ENCODE data around the gene GIPC1.
A peak's percentile ranks its signal among the peaks of the same experiment; 100 is the strongest.

Gene GIPC1

DNA sequence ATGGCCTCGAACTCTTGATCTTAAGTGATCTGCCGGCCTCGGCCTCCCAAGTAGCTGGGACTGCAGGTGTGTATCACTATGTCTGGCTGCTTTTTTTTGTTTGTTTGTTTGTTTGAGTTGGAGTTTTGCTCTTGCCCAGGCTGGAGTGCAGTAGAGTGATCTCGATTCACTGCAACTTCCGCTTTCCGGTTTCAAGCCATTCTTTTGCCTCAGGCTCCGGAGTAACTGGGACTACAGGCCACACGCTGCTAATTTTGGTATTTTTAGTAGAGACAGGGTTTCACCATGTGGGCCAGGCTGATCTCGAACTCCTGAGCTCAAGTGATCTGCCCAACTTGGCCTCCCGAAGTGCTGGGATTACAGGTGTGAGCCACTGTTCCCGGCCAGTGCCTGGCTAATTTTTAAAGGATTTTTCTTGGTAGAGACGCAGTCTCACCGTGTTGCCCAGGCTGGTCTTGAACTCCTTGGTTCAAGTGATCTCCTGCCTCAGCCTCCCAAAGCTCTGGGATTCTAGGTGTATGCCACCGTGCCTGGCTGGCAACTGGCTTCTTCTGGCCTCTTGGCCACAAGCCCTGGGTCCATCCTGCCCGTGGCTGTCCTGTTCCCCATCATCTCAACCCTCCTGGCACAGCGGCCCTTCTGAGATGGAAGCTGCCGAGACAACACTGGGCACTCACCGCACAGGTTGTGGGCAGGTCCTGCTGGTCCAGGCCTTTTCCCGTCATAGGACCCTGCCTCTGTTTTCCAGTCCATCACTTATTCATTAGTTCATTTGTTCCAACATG is 45.0 kb upstream of the GIPC1 start:
- TF ChIP-seq, protein P1, sequence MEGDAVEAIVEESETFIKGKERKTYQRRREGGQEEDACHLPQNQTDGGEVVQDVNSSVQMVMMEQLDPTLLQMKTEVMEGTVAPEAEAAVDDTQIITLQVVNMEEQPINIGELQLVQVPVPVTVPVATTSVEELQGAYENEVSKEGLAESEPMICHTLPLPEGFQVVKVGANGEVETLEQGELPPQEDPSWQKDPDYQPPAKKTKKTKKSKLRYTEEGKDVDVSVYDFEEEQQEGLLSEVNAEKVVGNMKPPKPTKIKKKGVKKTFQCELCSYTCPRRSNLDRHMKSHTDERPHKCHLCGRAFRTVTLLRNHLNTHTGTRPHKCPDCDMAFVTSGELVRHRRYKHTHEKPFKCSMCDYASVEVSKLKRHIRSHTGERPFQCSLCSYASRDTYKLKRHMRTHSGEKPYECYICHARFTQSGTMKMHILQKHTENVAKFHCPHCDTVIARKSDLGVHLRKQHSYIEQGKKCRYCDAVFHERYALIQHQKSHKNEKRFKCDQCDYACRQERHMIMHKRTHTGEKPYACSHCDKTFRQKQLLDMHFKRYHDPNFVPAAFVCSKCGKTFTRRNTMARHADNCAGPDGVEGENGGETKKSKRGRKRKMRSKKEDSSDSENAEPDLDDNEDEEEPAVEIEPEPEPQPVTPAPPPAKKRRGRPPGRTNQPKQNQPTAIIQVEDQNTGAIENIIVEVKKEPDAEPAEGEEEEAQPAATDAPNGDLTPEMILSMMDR (IDR thresholded peaks at IDR 0.05; ENCODE audit: unreplicated experiment in 3 of 3): no peak
- Mint-ChIP-seq H3K27ac (no peak overlapping the region), H3K4me3 (no peak overlapping the region), H3K27me3 (ENCODE audit: low read depth) (no peaks in the 10 kb centered on the region), H3K9me3 (no peaks in the 10 kb centered on the region), H3K36me3 (ENCODE audit: low read depth) (peaks cover 9% of the 10 kb centered on the region), H3K4me1 (peaks cover 14% of the 10 kb centered on the region)

DNA sequence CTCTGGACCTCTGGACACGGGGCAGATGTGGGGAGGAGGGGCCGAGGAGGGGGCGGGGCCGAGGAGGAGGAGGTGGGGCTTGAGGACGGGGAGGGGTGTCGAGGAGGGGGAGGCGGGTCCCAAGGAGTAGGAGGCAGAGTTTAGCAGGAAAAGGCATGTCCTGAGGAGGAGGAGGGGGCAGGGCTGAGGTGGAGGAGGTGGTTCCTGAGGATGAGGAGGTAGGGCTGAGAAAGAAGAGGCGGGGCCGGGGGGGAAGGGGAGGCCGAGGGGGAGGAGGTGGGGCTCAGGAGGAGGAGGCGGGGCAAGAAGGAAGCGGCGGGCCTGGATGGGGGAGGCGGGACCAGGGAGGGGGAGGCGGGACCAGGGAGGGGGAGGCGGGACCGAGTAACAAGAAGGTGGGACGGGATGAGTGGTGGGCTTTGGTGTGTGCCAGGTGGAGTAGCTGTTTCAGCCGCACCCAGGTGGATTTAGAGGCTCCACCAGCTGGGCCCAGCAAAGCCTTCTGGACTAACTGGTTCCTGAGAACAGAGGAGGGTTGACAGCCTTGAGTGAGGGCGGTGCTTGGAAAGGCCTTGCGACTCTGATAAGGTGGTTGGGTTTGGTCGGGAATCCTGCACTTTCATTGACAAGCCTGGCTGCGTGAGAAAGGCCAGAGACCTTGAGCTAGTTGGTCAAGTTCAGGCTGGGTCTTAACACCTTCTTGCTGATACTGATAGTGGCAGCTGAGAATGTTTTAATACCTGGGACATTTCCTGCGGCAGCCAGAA is 41.2 kb upstream of the GIPC1 start:
- TF ChIP-seq, protein P1 (IDR thresholded peaks at IDR 0.05; ENCODE audit: unreplicated experiment in 3 of 3): no peak
- Mint-ChIP-seq H3K27ac (peak overlapping the region in 2 of 3 experiments; percentile 52 to 57), H3K27me3 (ENCODE audit: low read depth) (no peaks in the 10 kb centered on the region), H3K4me3 (peak overlapping the region in 1 of 3 experiments; percentile 57), H3K36me3 (ENCODE audit: low read depth) (peaks cover 13% of the 10 kb centered on the region), H3K4me1 (peaks cover 5% of the 10 kb centered on the region), H3K9me3 (no peaks in the 10 kb centered on the region)

DNA sequence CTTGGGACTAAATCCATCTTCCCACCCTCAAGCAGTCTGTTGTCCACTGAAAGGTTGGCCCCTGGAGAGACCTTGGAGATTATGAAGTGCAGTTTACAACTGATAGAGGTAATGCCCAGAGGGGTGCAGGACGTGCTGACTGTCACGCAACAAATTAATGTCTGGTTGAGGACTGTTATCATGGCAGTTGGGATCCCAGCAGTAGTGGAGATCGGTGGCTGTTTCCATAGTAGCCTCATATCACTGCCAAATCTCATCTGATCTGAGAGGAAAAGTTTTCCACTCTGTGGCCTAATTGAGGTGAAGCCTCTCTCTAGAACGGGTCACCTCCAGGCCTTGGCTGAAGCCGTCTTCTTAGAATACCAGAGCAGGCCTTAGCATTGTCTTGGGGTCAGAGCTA is 37.5 kb upstream of the GIPC1 start:
- H3K36me3 Mint-ChIP-seq (ENCODE audit: low read depth): peaks cover 4% of the 10 kb centered on the region
- no peaks in the 10 kb centered on the region for H3K9me3 Mint-ChIP-seq
- TF ChIP-seq, protein P1 (IDR thresholded peaks at IDR 0.05; ENCODE audit: unreplicated experiment in 3 of 3): no peak
- H3K27me3 Mint-ChIP-seq (ENCODE audit: low read depth): no peaks in the 10 kb centered on the region
- H3K4me3 Mint-ChIP-seq: peak overlapping the region in 1 of 3 experiments; percentile 30
- peaks cover 15% of the 10 kb centered on the region for H3K4me1 Mint-ChIP-seq
- H3K27ac Mint-ChIP-seq: no peak overlapping the region

DNA sequence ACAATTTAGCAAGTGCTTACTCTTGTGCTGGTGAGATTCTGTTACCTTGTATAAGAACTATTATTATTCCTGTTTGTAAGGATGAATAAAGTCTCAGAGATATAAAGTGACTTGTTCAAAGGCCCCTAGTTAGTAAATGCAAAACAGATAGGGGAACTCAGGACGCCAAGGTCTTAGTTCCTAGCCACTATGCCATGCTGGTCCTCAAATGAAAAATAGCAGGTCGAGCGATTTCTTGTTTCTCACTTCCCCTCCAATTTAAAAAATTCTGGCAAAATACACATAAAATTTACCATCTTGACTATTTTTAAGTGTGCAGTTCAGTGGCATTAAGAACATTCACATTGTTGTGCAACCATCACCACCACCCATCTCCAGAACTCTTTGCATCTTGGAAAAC is 34.6 kb upstream of the GIPC1 start:
- Mint-ChIP-seq H3K27me3 (ENCODE audit: low read depth) (no peaks in the 10 kb centered on the region), H3K9me3 (no peaks in the 10 kb centered on the region), H3K4me1 (peaks cover 19% of the 10 kb centered on the region), H3K36me3 (ENCODE audit: low read depth) (peaks cover 4% of the 10 kb centered on the region), H3K4me3 (peak overlapping the region; percentile 92 to 97 (median 94)), H3K27ac (peak overlapping the region in 2 of 3 experiments; percentile 52 to 96)
- TF ChIP-seq, protein P1 (IDR thresholded peaks at IDR 0.05; ENCODE audit: unreplicated experiment in 3 of 3): no peak

DNA sequence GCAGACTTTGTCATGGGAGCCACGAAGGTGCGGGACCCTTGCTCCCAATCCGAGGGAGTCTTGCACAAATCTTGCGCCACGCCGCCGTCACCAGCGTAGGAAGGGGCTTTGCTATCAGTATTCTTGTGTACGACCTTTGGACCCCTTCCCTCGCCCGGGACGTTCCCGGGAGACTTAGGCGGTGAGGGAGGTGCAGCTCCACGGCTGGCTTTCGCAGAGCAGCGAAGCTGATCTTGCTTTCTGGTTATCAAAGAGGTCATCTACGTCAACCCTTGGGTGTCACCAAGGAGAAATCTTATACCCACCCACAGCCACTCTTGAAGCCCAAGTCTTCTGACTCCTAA is 34.0 kb upstream of the GIPC1 start:
- Mint-ChIP-seq H3K27me3 (ENCODE audit: low read depth) (no peaks in the 10 kb centered on the region), H3K36me3 (ENCODE audit: low read depth) (peaks cover 4% of the 10 kb centered on the region), H3K27ac (peak overlapping the region; percentile 81 to 96 (median 95))

More for the DNA sequence above, 34.0 kb upstream of the GIPC1 start:
- TF ChIP-seq, protein P1 (IDR thresholded peaks at IDR 0.05; ENCODE audit: unreplicated experiment in 3 of 3): no peak
- peaks cover 19% of the 10 kb centered on the region for H3K4me1 Mint-ChIP-seq
- H3K9me3 Mint-ChIP-seq: no peaks in the 10 kb centered on the region
- peak overlapping the region; percentile 92 to 97 (median 94) for H3K4me3 Mint-ChIP-seq

Data from nephron (organoid).